ENCODE measurements around the gene GASK1B.

Gene GASK1B

DNA sequence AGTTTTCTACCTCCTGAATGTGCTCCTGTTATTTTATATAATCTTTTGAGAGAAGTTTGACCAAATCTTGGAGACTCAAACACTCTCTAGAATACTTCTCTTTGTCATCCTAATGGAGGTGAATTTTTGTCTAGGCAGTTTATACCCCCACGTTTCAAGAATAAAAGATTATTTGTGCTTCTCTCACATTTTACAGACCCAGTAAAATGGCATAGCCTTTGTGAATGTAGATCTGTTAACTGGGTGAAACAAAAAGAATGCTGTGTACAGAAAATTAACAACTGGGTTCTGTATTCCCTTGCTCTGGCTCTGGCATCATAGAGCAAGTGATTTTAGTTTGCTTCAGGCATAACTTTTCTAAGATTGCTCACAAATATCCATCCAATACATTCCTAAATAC lies 26.1 kb downstream of the GASK1B start:
- DNase-seq = no peak

DNA sequence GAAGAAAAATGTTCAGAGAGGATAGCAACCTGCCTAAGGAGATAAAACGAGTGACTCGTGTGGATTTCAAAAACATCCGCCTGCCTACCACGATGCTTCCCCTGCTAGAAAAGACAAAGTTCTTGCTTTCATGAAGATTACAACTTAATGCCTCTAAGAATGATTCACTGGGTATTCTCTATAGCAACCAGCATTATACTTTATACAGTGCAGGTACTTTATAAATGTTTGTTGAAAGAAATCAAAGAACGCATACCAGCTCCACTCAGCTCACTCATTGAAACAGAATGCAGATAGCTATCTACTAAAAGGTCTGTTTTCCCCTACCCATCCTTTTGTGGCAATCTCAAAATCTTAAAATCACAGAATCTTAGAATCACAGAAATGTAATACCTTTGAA lies 33.7 kb downstream of the GASK1B start:
- DNase-seq = no peak

DNA sequence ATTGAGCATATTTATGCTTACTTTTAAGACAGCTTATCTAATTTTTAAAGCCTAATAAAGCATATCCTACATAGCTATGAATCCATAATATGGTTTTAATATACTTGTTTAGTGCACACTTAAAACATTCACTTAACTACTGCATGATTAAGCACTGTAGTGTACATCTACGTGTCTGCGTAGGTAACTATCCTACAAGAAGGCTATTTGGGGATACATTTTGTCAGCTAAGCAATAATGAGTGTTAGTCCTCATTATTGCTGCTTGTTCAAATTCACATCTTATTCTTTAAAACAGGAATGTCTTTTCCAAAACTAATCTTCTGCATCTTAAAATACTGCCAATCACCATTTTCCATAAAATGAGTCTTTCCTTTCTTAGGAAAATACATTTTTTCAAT lies 38.6 kb downstream of the GASK1B start:
- DNase-seq = no peak

DNA sequence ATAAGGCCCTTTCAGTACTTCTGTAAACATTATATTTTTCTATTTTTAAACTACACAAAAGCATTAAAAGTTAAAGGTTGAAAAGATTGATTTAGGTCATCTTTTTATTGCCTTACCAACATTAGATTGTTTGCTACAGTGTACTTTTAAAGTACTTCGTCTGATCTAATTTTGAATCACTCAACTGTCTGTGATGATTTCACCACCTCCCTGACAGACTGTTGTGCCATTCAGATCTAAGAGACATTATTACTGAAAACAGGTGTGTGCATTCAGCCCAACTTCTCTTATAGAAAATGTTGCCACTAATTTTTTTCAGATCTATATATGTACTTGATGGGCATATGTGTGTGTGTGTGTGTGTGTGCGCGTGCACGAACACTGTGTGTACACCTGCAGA lies 39.3 kb downstream of the GASK1B start:
- no peak for DNase-seq

DNA sequence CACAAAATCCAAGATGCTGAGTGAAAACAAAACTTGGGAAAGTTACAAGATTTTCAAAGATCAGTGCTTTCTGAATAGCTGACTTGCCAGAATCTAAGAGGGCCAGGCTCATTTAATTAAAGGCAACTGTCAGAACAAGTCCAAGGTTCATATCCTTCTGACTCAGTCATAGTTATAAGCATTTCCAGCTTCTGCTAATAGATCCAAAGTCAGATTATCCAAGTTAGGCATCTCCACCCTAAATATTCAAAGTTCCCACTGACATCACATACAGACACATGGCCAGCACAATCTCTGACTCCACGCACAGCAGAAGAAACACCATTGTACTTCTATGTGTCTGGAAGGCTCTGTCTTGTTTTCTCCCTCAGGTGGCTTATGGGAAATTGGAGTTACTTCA lies 41.8 kb downstream of the GASK1B start:
- DNase-seq = no peak

DNA sequence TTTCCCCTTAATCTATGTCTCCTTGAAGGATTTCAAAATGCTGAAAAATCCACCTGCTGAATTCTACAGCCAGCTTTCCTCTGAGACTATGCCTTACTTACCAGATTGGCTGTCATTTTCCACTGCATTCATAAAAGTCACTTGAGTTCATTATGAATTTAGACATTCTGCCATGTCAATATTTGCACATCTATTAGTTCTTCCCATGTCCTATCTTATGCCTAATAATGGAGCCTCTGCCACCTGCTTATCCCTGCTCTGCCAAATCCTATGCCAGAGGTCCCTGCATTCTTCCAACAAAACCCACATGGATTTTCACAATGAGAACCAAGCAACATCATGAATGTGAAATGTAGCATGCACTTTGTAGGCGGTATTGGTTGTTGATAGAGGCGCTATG lies 42.6 kb downstream of the GASK1B start:
- DNase-seq = no peak

DNA sequence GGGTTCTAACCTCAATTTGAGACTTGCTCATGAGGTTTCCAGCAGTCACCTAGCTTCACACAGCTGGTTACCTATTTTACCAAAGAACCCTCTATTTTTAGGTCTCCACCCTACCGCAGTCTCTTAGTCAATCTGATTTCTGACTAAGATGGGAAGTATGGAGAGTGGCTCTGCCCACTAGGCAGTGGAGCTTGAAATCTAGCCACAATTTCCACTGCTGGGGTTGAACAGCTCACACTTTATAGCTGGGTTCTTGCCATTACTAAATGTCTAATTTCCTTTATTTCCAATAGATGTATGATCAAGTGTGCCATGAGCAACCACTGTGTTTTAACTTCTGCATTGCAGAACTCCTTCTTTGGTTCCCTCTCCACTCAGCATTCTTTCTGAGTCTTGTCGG lies 43.1 kb downstream of the GASK1B start:
- DNase-seq = no peak

DNA sequence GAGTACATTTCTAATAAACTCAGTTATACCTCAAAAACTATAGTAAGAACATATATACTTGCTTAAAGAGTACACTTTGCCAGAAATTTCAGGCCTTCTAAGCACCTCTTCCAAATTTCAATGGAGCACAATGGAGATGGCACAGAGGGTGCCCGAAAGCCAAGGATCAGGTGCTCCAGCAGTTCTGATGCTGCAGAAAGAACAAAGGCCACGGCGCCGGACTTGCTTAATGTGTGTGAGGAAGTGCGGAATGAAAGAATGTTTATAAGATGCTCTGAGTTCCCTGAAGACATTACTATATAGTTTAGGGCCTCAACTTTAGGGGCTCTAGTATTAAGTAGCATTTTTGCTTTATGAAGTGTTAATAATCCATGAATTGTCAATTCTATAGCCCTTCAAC lies 44.3 kb downstream of the GASK1B start:
- DNase-seq = no peak

DNA sequence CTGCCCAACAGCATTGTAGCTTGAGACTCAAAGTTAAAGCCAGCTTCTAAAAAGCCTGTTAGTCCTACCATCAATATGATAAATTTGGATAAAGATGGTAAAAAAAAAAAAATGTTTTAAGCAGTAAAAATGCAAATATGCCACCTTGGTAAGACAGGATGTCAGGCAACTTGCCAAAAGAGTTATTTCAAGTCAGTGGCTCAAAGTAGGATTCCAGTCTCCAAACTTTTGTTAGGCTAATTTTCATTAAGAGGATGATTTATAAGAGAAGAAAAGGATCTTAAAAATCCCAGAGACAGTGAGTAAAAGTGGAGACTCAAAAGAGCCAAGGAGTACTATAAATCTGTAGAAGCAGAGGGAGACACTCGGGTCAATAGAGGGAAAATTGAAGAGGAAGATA lies 47.5 kb downstream of the GASK1B start:
- DNase-seq = no peak

Data from nucleus accumbens (tissue), 56 donors.